MM.1S (cell line): ENCODE results near the gene ARF6.

Experiments used
- CTCF ChIP-seq: fragments of 300-600 bp; sonication (generic); IDR thresholded peaks from 2 replicates; pipeline ENCODE4 v1.5.1; 2016; ENCODE audit warnings: antibody characterized with exemption, low read length, mixed read lengths
- EZH2 ChIP-seq: fragments of 300-600 bp; sonication (generic); optimal IDR thresholded peaks from 2 replicates; pipeline ENCODE3; 2017; ENCODE audit warnings: low read depth, mild to moderate bottlenecking, antibody characterized with exemption, low read length, mixed read lengths
- EZH2phosphoT487 ChIP-seq: fragments of 300-600 bp; sonication (generic); IDR thresholded peaks from 2 replicates; pipeline ENCODE4 v1.6.1; 2018; ENCODE audit warnings: antibody characterized with exemption, low read length

GRCh38 chr14:49897414-49897813, 4.5 kb downstream of the ARF6 start:
- TF ChIP-seq EZH2phosphoT487 (no peak), CTCF (no peak), EZH2 (no peak)
